Activated CD8-positive, alpha-beta memory T cell treated with anti-CD3 and anti-CD28 coated beads for 24 hours (primary cell): ENCODE data around the gene GTPBP3.
A peak's percentile ranks its signal among the peaks of the same experiment; 100 is the strongest.
"Not testable (repeated sequence)": the region's sequence is repeated elsewhere in the genome, so short reads cannot be mapped to it uniquely, and the experiment has no call there.

ENCODE experiments used
- DNase-seq: peaks from one replicate; pipeline ENCODE4 v3.0.0-alpha.2; 2020

GTPBP3 gene

GRCh38 chr19:17336872-17337674, at the start of gene GTPBP3:
Gene GTPBP3, plus strand, starts transcription at chr19:17337553. Its CDS starts 59 bp downstream, at chr19:17337612.
- peak; percentile 96 for DNase-seq

- peak; percentile 78 for DNase-seq
Observed at GRCh38 chr19:17289489-17289888, 47.9 kb upstream of the GTPBP3 start.

- peak; percentile 95 for DNase-seq
Observed at GRCh38 chr19:17292301-17293074, 44.9 kb upstream of the GTPBP3 start.

GRCh38 chr19:17293605-17294004, 43.7 kb upstream of the GTPBP3 start:
- no peak for DNase-seq

- peak; percentile 79 for DNase-seq
Observed at GRCh38 chr19:17294051-17294891, 43.1 kb upstream of the GTPBP3 start.

- not testable (repeated sequence) for DNase-seq
Observed at GRCh38 chr19:17295551-17295950, 41.8 kb upstream of the GTPBP3 start.

GRCh38 chr19:17296273-17296672, 41.1 kb upstream of the GTPBP3 start:
- DNase-seq, result no peak

GRCh38 chr19:17296976-17297375, 40.4 kb upstream of the GTPBP3 start:
- no peak for DNase-seq

- DNase-seq, result no peak
Observed at GRCh38 chr19:17300992-17301619, 36.2 kb upstream of the GTPBP3 start.

- peak; percentile 67 for DNase-seq
Observed at GRCh38 chr19:17302391-17303166, 34.8 kb upstream of the GTPBP3 start.

- DNase-seq, result peak; percentile 97
Observed at GRCh38 chr19:17303167-17303939, 34.0 kb upstream of the GTPBP3 start, which contains the start of gene ABHD8. Gene ABHD8, minus strand, starts transcription at chr19:17303425. Its CDS starts 1,809 bp downstream, at chr19:17301616.

GRCh38 chr19:17303940-17304267, 33.4 kb upstream of the GTPBP3 start:
- DNase-seq, result no peak

- DNase-seq, result no peak
Observed at GRCh38 chr19:17304386-17305215, 32.8 kb upstream of the GTPBP3 start.

- no peak for DNase-seq
Observed at GRCh38 chr19:17305216-17305516, 32.2 kb upstream of the GTPBP3 start.

- peak; percentile 95 for DNase-seq
Observed at GRCh38 chr19:17305517-17306284, 31.7 kb upstream of the GTPBP3 start, which contains the start of gene MRPL34. Gene MRPL34, plus strand, starts transcription at chr19:17305872. Its CDS starts 21 bp downstream, at chr19:17305893.

- no peak for DNase-seq
Observed at GRCh38 chr19:17306285-17306714, 31.1 kb upstream of the GTPBP3 start.

- DNase-seq, result no peak
Observed at GRCh38 chr19:17307876-17308377, 29.4 kb upstream of the GTPBP3 start.

GRCh38 chr19:17309198-17309964, 28.0 kb upstream of the GTPBP3 start, which contains the start of gene DDA1:
Gene DDA1, plus strand, starts transcription at chr19:17309563. Its CDS starts 92 bp downstream, at chr19:17309655.
- DNase-seq, result peak; percentile 97
